GM23338 (cell line): ENCODE measurements around the gene TAF7L. TPM values are rescaled to one million over a fixed set of nuclear protein-coding genes. Genes with fewer than 3 reads are reported as not detected.

Source experiments
- ATAC-seq: fragments of 200-7000 bp; cut with Tn5 transposase; 3 replicates; pipeline ENCODE4 v1.9.1; 2020
- DNase-seq: peaks from one replicate; pipeline ENCODE4 v3.0.0-alpha.2; 2015; ENCODE audit warnings: low spot score
- H2AFZ ChIP-seq: fragments of 200-600 bp; sonication (generic); 2 replicates; pipeline ENCODE4 v1.8.0; 2016; ENCODE audit warnings: antibody characterized with exemption, mild to moderate bottlenecking, moderate library complexity
- H3F3A ChIP-seq: fragments of 200-600 bp; sonication (generic); replicated peaks from 2 replicates; pipeline ENCODE4 v1.8.0; 2017; ENCODE audit warnings: antibody characterized with exemption, mixed run types, low read depth
- H3K27ac ChIP-seq: fragments of 200-600 bp; sonication (generic); 2 replicates; pipeline ENCODE4 v1.6.1; 2016; ENCODE audit warnings: low read depth
- H3K27me3 ChIP-seq: fragments of 200-600 bp; sonication (generic); 2 replicates; pipeline ENCODE4 v1.8.0; 2016; ENCODE audit warnings: mild to moderate bottlenecking, mixed run types, moderate library complexity; ENCODE audit not compliant: insufficient read depth
- H3K36me3 ChIP-seq: fragments of 200-600 bp; sonication (generic); 2 replicates; pipeline ENCODE4 v1.8.0; 2016; ENCODE audit warnings: mild to moderate bottlenecking; ENCODE audit not compliant: insufficient read depth
- H3K4me1 ChIP-seq: fragments of 200-600 bp; sonication (generic); 2 replicates; pipeline ENCODE4 v1.8.0; 2016; ENCODE audit warnings: mild to moderate bottlenecking, moderate library complexity; ENCODE audit not compliant: insufficient read depth
- H3K4me2 ChIP-seq: fragments of 200-600 bp; sonication (generic); 2 replicates; pipeline ENCODE4 v1.7.1; 2017; ENCODE audit warnings: mixed run types
- H3K4me3 ChIP-seq: fragments of 200-600 bp; sonication (generic); 2 replicates; pipeline ENCODE4 v1.6.1; 2016; ENCODE audit warnings: mixed run types
- H3K79me2 ChIP-seq: fragments of 200-600 bp; sonication (generic); replicated peaks from 2 replicates; pipeline ENCODE4 v1.8.0; 2017; ENCODE audit warnings: mild to moderate bottlenecking; ENCODE audit not compliant: insufficient read depth
- H3K9me2 ChIP-seq: fragments of 200-600 bp; sonication (generic); 2 replicates; pipeline ENCODE4 v1.8.0; 2017; ENCODE audit not compliant: insufficient read depth
- H4K20me1 ChIP-seq: fragments of 200-600 bp; sonication (generic); replicated peaks from 2 replicates; pipeline ENCODE4 v1.8.0; 2017; ENCODE audit warnings: mild to moderate bottlenecking; ENCODE audit not compliant: insufficient read depth
- H3K27ac Mint-ChIP-seq: 2 replicates; pipeline ENCODE4 v1.8.0; 2020; ENCODE audit warnings: inconsistent platforms, mild to moderate bottlenecking, moderate library complexity, mixed read lengths
- H3K27me3 Mint-ChIP-seq: 3 replicates; pipeline ENCODE4 v1.8.0; 2022; ENCODE audit warnings: low read depth, mild to moderate bottlenecking, moderate library complexity, mixed read lengths, inconsistent platforms; ENCODE audit not compliant: insufficient read depth, poor library complexity
- H3K36me3 Mint-ChIP-seq: 3 replicates; pipeline ENCODE4 v1.8.0; 2021; ENCODE audit warnings: low read depth, mild to moderate bottlenecking, inconsistent platforms, moderate library complexity, mixed read lengths
- H3K4me1 Mint-ChIP-seq: 3 replicates; pipeline ENCODE4 v1.8.0; 2020; ENCODE audit warnings: mild to moderate bottlenecking, inconsistent platforms, mixed read lengths
- H3K4me3 Mint-ChIP-seq: 3 replicates; pipeline ENCODE4 v1.8.0; 2021; ENCODE audit warnings: moderate library complexity, mild to moderate bottlenecking, inconsistent platforms, mixed read lengths
- H3K9me3 Mint-ChIP-seq: 3 replicates; pipeline ENCODE4 v1.8.0; 2020; ENCODE audit warnings: moderate library complexity, mild to moderate bottlenecking, inconsistent platforms, mixed read lengths
- CREB1 ChIP-seq: fragments of 250-450 bp; sonication (Bioruptor Pico); IDR thresholded peaks from 2 replicates; pipeline ENCODE4 v1.5.0; 2020; ENCODE audit warnings: low read depth, mild to moderate bottlenecking, moderate library complexity
- CTCF ChIP-seq, 2 experiments: fragments of 200-600 bp in 1 of 2; sonication (generic) in 1 of 2; conservative IDR thresholded peaks; 2 replicates each; pipeline versions ENCODE4 v1.5.1 to v1.6.1; 2016 to 2017; ENCODE audit warnings: antibody characterized with exemption in 2 of 2, low read depth in 2 of 2, mild to moderate bottlenecking in 2 of 2, moderate library complexity in 1 of 2
- EZH2 ChIP-seq: fragments of 200-600 bp; sonication (generic); IDR thresholded peaks from one replicate; pipeline ENCODE4 v1.8.0; 2017; ENCODE audit warnings: antibody characterized with exemption, mild to moderate bottlenecking, low read depth; ENCODE audit not compliant: unreplicated experiment
- EZH2phosphoT487 ChIP-seq: fragments of 200-600 bp; sonication (generic); IDR thresholded peaks from one replicate; pipeline ENCODE4 v1.8.1; 2018; ENCODE audit warnings: antibody characterized with exemption; ENCODE audit not compliant: unreplicated experiment
- JUNB ChIP-seq: IDR thresholded peaks from one replicate; pipeline ENCODE4 v1.6.1; 2016; ENCODE audit warnings: antibody characterized with exemption; ENCODE audit not compliant: unreplicated experiment
- NANOG ChIP-seq: IDR thresholded peaks from 2 replicates; pipeline ENCODE4 v1.6.1; 2016; ENCODE audit warnings: antibody characterized with exemption, borderline replicate concordance
- POLR2AphosphoS5 ChIP-seq: IDR thresholded peaks from 2 replicates; pipeline ENCODE4 v1.6.1; 2016; ENCODE audit warnings: antibody characterized with exemption, low read depth
- STAT1 ChIP-seq: IDR thresholded peaks from one replicate; pipeline ENCODE4 v1.6.1; 2016; ENCODE audit warnings: antibody characterized with exemption; ENCODE audit not compliant: unreplicated experiment
- ZNF114 ChIP-seq: fragments of 250-450 bp; sonication (Bioruptor Pico); IDR thresholded peaks from 2 replicates; pipeline ENCODE4 v1.5.0; 2020; ENCODE audit warnings: mild to moderate bottlenecking, moderate library complexity
- ZNF331 ChIP-seq: fragments of 250-450 bp; sonication (Bioruptor Pico); IDR thresholded peaks from 2 replicates; pipeline ENCODE4 v1.5.0; 2020; ENCODE audit warnings: low read depth, mild to moderate bottlenecking, moderate library complexity
- polyA plus RNA-seq: library from polyadenylated mRNA; unstranded; fragments of >200 nt; fragmentation: Nextera tagmentation; extraction: Ambion mirVana; gene quantifications from 2 replicates; pipeline ENCODE4 v1.2.1, GENCODE V29; 2016
- total RNA-seq: library from RNA; depleted of rRNA; stranded (reverse); fragments of >200 nt; shearing (Covaris generic); gene quantifications from 2 replicates; pipeline ENCODE4 v1.2.3, GENCODE V29; 2014
- TF ChIP-seq, protein P1 (sequence below): IDR thresholded peaks from one replicate; pipeline ENCODE4 v1.6.1; 2018; ENCODE audit warnings: antibody characterized with exemption; ENCODE audit not compliant: unreplicated experiment
- TF ChIP-seq, protein P2 (sequence below): IDR thresholded peaks from 2 replicates; pipeline ENCODE4 v1.6.1; 2016; ENCODE audit warnings: antibody characterized with exemption
- TF ChIP-seq, protein P3 (sequence below): fragments of 250-450 bp; sonication (Bioruptor Pico); IDR thresholded peaks from 2 replicates; pipeline ENCODE4 v1.5.0; 2020; ENCODE audit warnings: mild to moderate bottlenecking, moderate library complexity

Gene TAF7L
- total and polyA plus RNA-seq, 2 experiments from 2014 or later: 0.66 TPM; not detected in 1

- no peak overlapping the region for H3K4me2 ChIP-seq
- peaks cover 2% of the 10 kb centered on the region for H3K27me3 Mint-ChIP-seq
- no peaks in the 10 kb centered on the region for H3K36me3 ChIP-seq
- H2AFZ ChIP-seq: no peak overlapping the region
- no peak overlapping the region for H3K4me3 ChIP-seq
- TF ChIP-seq ZNF114 (CRISPR knock-in tag): no peak
- TF ChIP-seq NANOG: no peak
- no peak for TF ChIP-seq POLR2AphosphoS5
- TF ChIP-seq CTCF (conservative IDR thresholded peaks at IDR 0.05; ENCODE audit: low read depth in 2 of 2): no peak
- TF ChIP-seq EZH2: no peak
- TF ChIP-seq STAT1: no peak
- TF ChIP-seq, protein P1, sequence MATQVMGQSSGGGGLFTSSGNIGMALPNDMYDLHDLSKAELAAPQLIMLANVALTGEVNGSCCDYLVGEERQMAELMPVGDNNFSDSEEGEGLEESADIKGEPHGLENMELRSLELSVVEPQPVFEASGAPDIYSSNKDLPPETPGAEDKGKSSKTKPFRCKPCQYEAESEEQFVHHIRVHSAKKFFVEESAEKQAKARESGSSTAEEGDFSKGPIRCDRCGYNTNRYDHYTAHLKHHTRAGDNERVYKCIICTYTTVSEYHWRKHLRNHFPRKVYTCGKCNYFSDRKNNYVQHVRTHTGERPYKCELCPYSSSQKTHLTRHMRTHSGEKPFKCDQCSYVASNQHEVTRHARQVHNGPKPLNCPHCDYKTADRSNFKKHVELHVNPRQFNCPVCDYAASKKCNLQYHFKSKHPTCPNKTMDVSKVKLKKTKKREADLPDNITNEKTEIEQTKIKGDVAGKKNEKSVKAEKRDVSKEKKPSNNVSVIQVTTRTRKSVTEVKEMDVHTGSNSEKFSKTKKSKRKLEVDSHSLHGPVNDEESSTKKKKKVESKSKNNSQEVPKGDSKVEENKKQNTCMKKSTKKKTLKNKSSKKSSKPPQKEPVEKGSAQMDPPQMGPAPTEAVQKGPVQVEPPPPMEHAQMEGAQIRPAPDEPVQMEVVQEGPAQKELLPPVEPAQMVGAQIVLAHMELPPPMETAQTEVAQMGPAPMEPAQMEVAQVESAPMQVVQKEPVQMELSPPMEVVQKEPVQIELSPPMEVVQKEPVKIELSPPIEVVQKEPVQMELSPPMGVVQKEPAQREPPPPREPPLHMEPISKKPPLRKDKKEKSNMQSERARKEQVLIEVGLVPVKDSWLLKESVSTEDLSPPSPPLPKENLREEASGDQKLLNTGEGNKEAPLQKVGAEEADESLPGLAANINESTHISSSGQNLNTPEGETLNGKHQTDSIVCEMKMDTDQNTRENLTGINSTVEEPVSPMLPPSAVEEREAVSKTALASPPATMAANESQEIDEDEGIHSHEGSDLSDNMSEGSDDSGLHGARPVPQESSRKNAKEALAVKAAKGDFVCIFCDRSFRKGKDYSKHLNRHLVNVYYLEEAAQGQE: no peak
- TF ChIP-seq EZH2phosphoT487: no peak
- TF ChIP-seq, protein P2, sequence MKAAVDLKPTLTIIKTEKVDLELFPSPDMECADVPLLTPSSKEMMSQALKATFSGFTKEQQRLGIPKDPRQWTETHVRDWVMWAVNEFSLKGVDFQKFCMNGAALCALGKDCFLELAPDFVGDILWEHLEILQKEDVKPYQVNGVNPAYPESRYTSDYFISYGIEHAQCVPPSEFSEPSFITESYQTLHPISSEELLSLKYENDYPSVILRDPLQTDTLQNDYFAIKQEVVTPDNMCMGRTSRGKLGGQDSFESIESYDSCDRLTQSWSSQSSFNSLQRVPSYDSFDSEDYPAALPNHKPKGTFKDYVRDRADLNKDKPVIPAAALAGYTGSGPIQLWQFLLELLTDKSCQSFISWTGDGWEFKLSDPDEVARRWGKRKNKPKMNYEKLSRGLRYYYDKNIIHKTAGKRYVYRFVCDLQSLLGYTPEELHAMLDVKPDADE: no peak
- TF ChIP-seq ZNF331 (CRISPR knock-in tag): no peak
- TF ChIP-seq JUNB: no peak
- TF ChIP-seq, protein P3, sequence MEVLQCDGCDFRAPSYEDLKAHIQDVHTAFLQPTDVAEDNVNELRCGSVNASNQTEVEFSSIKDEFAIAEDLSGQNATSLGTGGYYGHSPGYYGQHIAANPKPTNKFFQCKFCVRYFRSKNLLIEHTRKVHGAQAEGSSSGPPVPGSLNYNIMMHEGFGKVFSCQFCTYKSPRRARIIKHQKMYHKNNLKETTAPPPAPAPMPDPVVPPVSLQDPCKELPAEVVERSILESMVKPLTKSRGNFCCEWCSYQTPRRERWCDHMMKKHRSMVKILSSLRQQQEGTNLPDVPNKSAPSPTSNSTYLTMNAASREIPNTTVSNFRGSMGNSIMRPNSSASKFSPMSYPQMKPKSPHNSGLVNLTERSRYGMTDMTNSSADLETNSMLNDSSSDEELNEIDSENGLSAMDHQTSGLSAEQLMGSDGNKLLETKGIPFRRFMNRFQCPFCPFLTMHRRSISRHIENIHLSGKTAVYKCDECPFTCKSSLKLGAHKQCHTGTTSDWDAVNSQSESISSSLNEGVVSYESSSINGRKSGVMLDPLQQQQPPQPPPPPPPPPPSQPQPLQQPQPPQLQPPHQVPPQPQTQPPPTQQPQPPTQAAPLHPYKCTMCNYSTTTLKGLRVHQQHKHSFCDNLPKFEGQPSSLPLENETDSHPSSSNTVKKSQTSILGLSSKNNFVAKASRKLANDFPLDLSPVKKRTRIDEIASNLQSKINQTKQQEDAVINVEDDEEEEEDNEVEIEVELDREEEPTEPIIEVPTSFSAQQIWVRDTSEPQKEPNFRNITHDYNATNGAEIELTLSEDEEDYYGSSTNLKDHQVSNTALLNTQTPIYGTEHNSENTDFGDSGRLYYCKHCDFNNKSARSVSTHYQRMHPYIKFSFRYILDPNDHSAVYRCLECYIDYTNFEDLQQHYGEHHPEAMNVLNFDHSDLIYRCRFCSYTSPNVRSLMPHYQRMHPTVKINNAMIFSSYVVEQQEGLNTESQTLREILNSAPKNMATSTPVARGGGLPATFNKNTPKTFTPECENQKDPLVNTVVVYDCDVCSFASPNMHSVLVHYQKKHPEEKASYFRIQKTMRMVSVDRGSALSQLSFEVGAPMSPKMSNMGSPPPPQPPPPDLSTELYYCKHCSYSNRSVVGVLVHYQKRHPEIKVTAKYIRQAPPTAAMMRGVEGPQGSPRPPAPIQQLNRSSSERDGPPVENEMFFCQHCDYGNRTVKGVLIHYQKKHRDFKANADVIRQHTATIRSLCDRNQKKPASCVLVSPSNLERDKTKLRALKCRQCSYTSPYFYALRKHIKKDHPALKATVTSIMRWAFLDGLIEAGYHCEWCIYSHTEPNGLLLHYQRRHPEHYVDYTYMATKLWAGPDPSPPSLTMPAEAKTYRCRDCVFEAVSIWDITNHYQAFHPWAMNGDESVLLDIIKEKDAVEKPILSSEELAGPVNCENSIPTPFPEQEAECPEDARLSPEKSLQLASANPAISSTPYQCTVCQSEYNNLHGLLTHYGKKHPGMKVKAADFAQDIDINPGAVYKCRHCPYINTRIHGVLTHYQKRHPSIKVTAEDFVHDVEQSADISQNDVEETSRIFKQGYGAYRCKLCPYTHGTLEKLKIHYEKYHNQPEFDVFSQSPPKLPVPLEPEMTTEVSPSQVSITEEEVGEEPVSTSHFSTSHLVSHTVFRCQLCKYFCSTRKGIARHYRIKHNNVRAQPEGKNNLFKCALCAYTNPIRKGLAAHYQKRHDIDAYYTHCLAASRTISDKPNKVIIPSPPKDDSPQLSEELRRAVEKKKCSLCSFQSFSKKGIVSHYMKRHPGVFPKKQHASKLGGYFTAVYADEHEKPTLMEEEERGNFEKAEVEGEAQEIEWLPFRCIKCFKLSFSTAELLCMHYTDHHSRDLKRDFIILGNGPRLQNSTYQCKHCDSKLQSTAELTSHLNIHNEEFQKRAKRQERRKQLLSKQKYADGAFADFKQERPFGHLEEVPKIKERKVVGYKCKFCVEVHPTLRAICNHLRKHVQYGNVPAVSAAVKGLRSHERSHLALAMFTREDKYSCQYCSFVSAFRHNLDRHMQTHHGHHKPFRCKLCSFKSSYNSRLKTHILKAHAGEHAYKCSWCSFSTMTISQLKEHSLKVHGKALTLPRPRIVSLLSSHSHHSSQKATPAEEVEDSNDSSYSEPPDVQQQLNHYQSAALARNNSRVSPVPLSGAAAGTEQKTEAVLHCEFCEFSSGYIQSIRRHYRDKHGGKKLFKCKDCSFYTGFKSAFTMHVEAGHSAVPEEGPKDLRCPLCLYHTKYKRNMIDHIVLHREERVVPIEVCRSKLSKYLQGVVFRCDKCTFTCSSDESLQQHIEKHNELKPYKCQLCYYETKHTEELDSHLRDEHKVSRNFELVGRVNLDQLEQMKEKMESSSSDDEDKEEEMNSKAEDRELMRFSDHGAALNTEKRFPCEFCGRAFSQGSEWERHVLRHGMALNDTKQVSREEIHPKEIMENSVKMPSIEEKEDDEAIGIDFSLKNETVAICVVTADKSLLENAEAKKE: no peak
- no peak for TF ChIP-seq CREB1
- H3K79me2 ChIP-seq: no peaks in the 10 kb centered on the region
- no peak overlapping the region for H3K27ac Mint-ChIP-seq
- H3K4me1 ChIP-seq: no peaks in the 10 kb centered on the region
- H3K9me2 ChIP-seq: no peaks in the 10 kb centered on the region
- H3K27me3 ChIP-seq: no peaks in the 10 kb centered on the region
- ATAC-seq (no peak), DNase-seq (no peak)
- no peaks in the 10 kb centered on the region for H3F3A ChIP-seq
- H3K4me3 Mint-ChIP-seq: no peak overlapping the region
- H3K9me3 Mint-ChIP-seq: no peaks in the 10 kb centered on the region
- peaks cover 1% of the 10 kb centered on the region; the same call in 2 of the 3 replicates for H3K4me1 Mint-ChIP-seq
- no peak overlapping the region for H3K27ac ChIP-seq
- H4K20me1 ChIP-seq: no peaks in the 10 kb centered on the region
- no peaks in the 10 kb centered on the region for H3K36me3 Mint-ChIP-seq
Measured at GRCh38 chrX:101252634-101253033, 38.5 kb downstream of the TAF7L start.
